Measurements from ENCODE around the gene GRB7.
"Not testable (repeated sequence)": the region's sequence is repeated elsewhere in the genome, so short reads cannot be mapped to it uniquely, and the experiment has no call there.

The GRB7 gene

GRCh38 chr17:39737760-39738567, at the start of gene GRB7:
Gene GRB7 (plus strand): TSS chr17:39737938. CDS start chr17:39742302, 4,364 bp downstream.
- DNase-seq = peak; percentile 11

- no peak for DNase-seq
Observed at GRCh38 chr17:39688475-39688835, 49.3 kb upstream of the GRB7 start.

GRCh38 chr17:39688945-39689344, 48.8 kb upstream of the GRB7 start:
- DNase-seq = no peak

- no peak for DNase-seq
Observed at GRCh38 chr17:39694593-39694992, 43.1 kb upstream of the GRB7 start.

GRCh38 chr17:39695089-39695474, 42.7 kb upstream of the GRB7 start:
- DNase-seq = no peak

GRCh38 chr17:39696731-39697130, 41.0 kb upstream of the GRB7 start:
- DNase-seq = no peak

GRCh38 chr17:39697961-39698360, 39.8 kb upstream of the GRB7 start:
- DNase-seq = no peak

- DNase-seq = not testable (repeated sequence)
Observed at GRCh38 chr17:39699157-39699817, 38.5 kb upstream of the GRB7 start.

- no peak for DNase-seq
Observed at GRCh38 chr17:39699818-39700147, 38.0 kb upstream of the GRB7 start, which contains the start of gene ERBB2. Gene ERBB2 (plus strand): TSS chr17:39700064. CDS start chr17:39700239, 175 bp downstream.

GRCh38 chr17:39700148-39700987, 37.4 kb upstream of the GRB7 start:
- no peak for DNase-seq

GRCh38 chr17:39701012-39701783, 36.5 kb upstream of the GRB7 start:
- DNase-seq = no peak

- DNase-seq = no peak
Observed at GRCh38 chr17:39701784-39702422, 35.8 kb upstream of the GRB7 start.

- no peak for DNase-seq
Observed at GRCh38 chr17:39702901-39703893, 34.5 kb upstream of the GRB7 start.

- DNase-seq = no peak
Observed at GRCh38 chr17:39703913-39704312, 33.8 kb upstream of the GRB7 start.

GRCh38 chr17:39704821-39705551, 32.8 kb upstream of the GRB7 start:
- DNase-seq = no peak

GRCh38 chr17:39705786-39706348, 31.9 kb upstream of the GRB7 start:
- no peak for DNase-seq

- DNase-seq = no peak
Observed at GRCh38 chr17:39706383-39706782, 31.4 kb upstream of the GRB7 start.

GRCh38 chr17:39706921-39707337, 30.8 kb upstream of the GRB7 start:
- no peak for DNase-seq

- DNase-seq = no peak
Observed at GRCh38 chr17:39709319-39709997, 28.3 kb upstream of the GRB7 start.
